ENCODE measurements around the gene ADAMTS8. TPM values are rescaled to one million over a fixed set of nuclear protein-coding genes. Genes with fewer than 3 reads are reported as not detected.

Gene ADAMTS8
- total and polyA plus RNA-seq, 9 of the 15 experiments (the other 6 are each of a cell fraction or from before 2014, with no cell fraction given): not detected

DNA sequence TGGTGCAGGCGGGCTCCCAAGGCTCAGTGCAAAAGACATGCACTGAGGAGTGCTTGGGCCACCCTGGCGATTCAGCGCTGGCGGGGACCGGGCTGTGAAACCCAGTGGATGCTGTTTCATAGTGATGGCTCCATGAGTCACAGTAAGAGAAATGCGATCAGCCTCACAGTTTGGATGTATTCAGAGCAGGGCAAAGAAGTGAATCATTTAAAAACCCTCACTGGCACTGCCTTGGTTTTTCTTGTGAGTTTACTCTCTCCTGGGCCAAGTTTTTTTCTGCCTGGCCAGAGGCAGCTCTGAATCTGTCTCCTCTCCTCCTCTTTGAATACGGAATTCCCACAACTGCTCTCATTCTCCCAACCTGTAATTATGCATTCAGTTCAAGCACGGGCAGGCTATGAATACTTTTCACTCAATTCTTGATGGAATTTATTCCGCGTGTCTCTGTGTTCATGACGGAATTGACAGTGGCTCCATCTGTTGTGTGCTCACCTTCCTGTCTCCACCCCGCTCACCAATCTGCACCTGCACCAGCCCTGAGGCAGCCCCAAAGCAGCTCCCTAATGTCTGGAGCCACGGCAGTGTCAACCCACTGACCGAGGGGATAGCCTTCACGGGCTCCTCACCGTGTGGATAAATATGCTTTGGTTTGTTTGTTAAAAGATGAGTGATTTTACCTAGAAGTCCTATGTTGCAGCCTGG, 14.9 kb downstream of the ADAMTS8 start:
- WGBS (ENCODE audit: insufficient coverage, low coverage, missing lambda C conversion rate): 6% methylated on average over 16 of the region's 16 CpGs
- POLR2A ChIA-PET: interaction anchor here (1.0 to 1.5 kb wide), 2 partner anchors 10 to 12 kb away, joined by 3 to 4 read pairs; no protein-coding TSS in a partner anchor
- Histone ChIP-seq H3K27me3 (ENCODE audit: control insufficient read depth in 2 of 2, insufficient read depth in 2 of 2, low read length in 2 of 2) (peaks cover 41 to 86% of the 10 kb centered on the region in 2 experiments), H3K4me2 (ENCODE audit: insufficient read depth, low read length) (no peak overlapping the region), H2AFZ (ENCODE audit: low read depth, low read length) (no peak overlapping the region), H4K20me1 (replicated peaks; ENCODE audit: control insufficient read depth, insufficient read depth, low read length) (no peaks in the 10 kb centered on the region), H3K79me2 (ENCODE audit: control insufficient read depth, insufficient read depth, low read length) (no peaks in the 10 kb centered on the region), H3K4me3 (no peak overlapping the region), H3K9me1 (ENCODE audit: control insufficient read depth, insufficient read depth, low read length) (no peaks in the 10 kb centered on the region), H3K9me3 (replicated peaks; ENCODE audit: control insufficient read depth, insufficient read depth, low read depth, low read length) (no peaks in the 10 kb centered on the region), H3K27ac (ENCODE audit: extremely low read depth, low read depth, low read length) (no peak overlapping the region), H3K36me3 (ENCODE audit: control insufficient read depth, insufficient read depth, low read length) (no peaks in the 10 kb centered on the region), H3K4me1 (replicated peaks in 1 of 2; ENCODE audit: control insufficient read depth in 2 of 2, insufficient read depth in 2 of 2, low read length in 2 of 2) (peaks cover 0 to 7% of the 10 kb centered on the region in 2 experiments; a peak in 1 of 5 replicates), H3K9ac (ENCODE audit: insufficient read depth in 1 of 2, low read depth in 2 of 2, low read length in 2 of 2) (no peak overlapping the region; a peak in 1 of 4 replicates)
- intact Hi-C loops (cut with micrococcal nuclease) (no loop called here), in situ Hi-C loops (cut with MboI) (no loop called here)
- CTCF ChIA-PET (ENCODE audit: low intra/inter-chr PET ratio): no interaction called here
- DNase-seq (ENCODE audit: extremely low read depth in 1 of 4, low spot score in 3 of 4) (no peak), FAIRE-seq (no peak), ATAC-seq (no peak; the same call in 2 of the 3 replicates)
- TF ChIP-seq SIN3A (IDR thresholded peaks at IDR 0.05; ENCODE audit: borderline replicate concordance in 2 of 2, control insufficient read depth in 1 of 2, low read depth in 2 of 2, low read length in 2 of 2) (no peak), SREBF2 (CRISPR knock-in tag; IDR thresholded peaks at IDR 0.05) (no peak), MCM3 (IDR thresholded peaks at IDR 0.05) (no peak), RFX7 (CRISPR knock-in tag; IDR thresholded peaks at IDR 0.05) (no peak), EWSR1 (IDR thresholded peaks at IDR 0.05; ENCODE audit: borderline replicate concordance, low read depth, partially characterized antibody) (no peak), TCF7L2 (IDR thresholded peaks at IDR 0.05; ENCODE audit: low read depth, low read length) (no peak), NFIX (CRISPR knock-in tag; IDR thresholded peaks at IDR 0.05; ENCODE audit: low read depth) (no peak)
- TF ChIP-seq, protein P1, sequence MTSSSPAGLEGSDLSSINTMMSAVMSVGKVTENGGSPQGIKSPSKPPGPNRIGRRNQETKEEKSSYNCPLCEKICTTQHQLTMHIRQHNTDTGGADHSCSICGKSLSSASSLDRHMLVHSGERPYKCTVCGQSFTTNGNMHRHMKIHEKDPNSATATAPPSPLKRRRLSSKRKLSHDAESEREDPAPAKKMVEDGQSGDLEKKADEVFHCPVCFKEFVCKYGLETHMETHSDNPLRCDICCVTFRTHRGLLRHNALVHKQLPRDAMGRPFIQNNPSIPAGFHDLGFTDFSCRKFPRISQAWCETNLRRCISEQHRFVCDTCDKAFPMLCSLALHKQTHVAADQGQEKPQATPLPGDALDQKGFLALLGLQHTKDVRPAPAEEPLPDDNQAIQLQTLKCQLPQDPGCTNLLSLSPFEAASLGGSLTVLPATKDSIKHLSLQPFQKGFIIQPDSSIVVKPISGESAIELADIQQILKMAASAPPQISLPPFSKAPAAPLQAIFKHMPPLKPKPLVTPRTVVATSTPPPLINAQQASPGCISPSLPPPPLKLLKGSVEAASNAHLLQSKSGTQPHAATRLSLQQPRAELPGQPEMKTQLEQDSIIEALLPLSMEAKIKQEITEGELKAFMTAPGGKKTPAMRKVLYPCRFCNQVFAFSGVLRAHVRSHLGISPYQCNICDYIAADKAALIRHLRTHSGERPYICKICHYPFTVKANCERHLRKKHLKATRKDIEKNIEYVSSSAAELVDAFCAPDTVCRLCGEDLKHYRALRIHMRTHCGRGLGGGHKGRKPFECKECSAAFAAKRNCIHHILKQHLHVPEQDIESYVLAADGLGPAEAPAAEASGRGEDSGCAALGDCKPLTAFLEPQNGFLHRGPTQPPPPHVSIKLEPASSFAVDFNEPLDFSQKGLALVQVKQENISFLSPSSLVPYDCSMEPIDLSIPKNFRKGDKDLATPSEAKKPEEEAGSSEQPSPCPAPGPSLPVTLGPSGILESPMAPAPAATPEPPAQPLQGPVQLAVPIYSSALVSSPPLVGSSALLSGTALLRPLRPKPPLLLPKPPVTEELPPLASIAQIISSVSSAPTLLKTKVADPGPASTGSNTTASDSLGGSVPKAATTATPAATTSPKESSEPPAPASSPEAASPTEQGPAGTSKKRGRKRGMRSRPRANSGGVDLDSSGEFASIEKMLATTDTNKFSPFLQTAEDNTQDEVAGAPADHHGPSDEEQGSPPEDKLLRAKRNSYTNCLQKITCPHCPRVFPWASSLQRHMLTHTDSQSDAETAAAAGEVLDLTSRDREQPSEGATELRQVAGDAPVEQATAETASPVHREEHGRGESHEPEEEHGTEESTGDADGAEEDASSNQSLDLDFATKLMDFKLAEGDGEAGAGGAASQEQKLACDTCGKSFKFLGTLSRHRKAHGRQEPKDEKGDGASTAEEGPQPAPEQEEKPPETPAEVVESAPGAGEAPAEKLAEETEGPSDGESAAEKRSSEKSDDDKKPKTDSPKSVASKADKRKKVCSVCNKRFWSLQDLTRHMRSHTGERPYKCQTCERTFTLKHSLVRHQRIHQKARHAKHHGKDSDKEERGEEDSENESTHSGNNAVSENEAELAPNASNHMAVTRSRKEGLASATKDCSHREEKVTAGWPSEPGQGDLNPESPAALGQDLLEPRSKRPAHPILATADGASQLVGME (CRISPR knock-in tag; IDR thresholded peaks at IDR 0.05): no peak
- TF ChIP-seq, protein P2, sequence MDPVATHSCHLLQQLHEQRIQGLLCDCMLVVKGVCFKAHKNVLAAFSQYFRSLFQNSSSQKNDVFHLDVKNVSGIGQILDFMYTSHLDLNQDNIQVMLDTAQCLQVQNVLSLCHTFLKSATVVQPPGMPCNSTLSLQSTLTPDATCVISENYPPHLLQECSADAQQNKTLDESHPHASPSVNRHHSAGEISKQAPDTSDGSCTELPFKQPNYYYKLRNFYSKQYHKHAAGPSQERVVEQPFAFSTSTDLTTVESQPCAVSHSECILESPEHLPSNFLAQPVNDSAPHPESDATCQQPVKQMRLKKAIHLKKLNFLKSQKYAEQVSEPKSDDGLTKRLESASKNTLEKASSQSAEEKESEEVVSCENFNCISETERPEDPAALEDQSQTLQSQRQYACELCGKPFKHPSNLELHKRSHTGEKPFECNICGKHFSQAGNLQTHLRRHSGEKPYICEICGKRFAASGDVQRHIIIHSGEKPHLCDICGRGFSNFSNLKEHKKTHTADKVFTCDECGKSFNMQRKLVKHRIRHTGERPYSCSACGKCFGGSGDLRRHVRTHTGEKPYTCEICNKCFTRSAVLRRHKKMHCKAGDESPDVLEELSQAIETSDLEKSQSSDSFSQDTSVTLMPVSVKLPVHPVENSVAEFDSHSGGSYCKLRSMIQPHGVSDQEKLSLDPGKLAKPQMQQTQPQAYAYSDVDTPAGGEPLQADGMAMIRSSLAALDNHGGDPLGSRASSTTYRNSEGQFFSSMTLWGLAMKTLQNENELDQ (CRISPR knock-in tag; IDR thresholded peaks at IDR 0.05; ENCODE audit: borderline replicate concordance): no peak
- TF ChIP-seq, protein P3, sequence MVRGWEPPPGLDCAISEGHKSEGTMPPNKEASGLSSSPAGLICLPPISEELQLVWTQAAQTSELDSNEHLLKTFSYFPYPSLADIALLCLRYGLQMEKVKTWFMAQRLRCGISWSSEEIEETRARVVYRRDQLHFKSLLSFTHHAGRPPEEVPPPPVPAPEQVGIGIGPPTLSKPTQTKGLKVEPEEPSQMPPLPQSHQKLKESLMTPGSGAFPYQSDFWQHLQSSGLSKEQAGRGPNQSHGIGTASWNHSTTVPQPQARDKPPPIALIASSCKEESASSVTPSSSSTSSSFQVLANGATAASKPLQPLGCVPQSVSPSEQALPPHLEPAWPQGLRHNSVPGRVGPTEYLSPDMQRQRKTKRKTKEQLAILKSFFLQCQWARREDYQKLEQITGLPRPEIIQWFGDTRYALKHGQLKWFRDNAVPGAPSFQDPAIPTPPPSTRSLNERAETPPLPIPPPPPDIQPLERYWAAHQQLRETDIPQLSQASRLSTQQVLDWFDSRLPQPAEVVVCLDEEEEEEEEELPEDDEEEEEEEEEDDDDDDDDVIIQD (CRISPR knock-in tag; IDR thresholded peaks at IDR 0.05): no peak
- no TSS peak for BruUV-seq (replicated peaks)
